GM19328 (cell line): ENCODE data around the gene NPSR1.
"Not testable (repeated sequence)": the region's sequence is repeated elsewhere in the genome, so short reads cannot be mapped to it uniquely, and the experiment has no call there.

ENCODE experiments used
- ATAC-seq: cut with Tn5 transposase; IDR thresholded peaks from one replicate; pipeline ENCODE4 v1.9.1; 2021; ENCODE audit warnings: mild to moderate bottlenecking, moderate library complexity; ENCODE audit not compliant: unreplicated experiment

NPSR1 gene

GRCh38 chr7:34756691-34757090, 98.7 kb downstream of the NPSR1 start:
- no peak for ATAC-seq

- ATAC-seq = no peak
Measured at GRCh38 chr7:34757570-34758110, 99.6 kb downstream of the NPSR1 start.

GRCh38 chr7:34758111-34758601, 100.1 kb downstream of the NPSR1 start:
- no peak for ATAC-seq

DNA sequence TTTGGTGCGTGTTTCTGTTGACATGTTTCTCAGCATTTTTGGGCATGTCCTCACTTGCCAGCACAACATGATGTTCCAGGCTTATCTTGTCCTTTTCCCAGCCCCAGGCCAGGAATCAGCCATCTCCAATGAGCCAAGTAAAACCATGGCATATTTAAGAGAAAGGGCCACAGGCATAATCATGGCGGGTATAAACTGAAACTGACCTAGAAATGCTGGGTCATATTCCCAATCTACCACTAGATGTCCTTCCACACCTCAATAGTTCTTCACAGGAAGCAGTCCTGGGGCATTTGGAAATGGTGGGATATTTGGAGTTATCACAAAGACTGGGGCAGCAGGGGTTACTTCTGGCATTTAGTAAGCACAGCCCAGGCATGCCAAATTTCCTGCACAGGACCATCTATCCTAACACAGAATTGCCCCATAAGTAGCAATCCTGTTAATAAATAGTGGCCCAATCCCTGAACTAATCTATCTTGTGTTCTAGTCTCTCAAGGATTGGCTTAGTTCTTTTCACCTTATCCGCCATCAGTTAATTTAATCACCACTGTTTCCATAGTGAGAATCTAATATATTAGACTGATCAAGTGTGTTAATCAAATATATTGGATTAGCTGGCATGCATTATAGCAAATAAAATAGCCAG, 101.6 kb downstream of the NPSR1 start:
- no peak for ATAC-seq

DNA sequence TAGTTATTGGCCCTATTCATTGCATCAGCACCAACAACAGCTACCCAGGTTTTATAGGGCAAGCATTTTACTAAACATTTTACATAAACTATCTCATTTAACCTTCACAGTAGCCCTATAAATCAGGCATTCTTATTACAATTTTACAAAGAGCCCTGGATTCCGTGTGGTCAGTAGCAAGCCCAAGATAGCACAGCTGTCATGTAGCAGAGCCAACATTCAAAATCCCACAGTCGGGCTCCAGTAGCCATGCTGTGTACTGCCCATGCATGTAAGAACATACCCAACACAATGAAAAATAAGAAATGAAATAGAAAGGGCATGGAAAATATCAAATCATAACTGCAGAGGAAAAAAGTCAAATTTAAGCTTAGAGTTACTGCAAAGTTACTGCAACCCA, 102.3 kb downstream of the NPSR1 start:
- ATAC-seq = no peak

- ATAC-seq = no peak
Measured at GRCh38 chr7:34761206-34761605, 103.2 kb downstream of the NPSR1 start.

DNA sequence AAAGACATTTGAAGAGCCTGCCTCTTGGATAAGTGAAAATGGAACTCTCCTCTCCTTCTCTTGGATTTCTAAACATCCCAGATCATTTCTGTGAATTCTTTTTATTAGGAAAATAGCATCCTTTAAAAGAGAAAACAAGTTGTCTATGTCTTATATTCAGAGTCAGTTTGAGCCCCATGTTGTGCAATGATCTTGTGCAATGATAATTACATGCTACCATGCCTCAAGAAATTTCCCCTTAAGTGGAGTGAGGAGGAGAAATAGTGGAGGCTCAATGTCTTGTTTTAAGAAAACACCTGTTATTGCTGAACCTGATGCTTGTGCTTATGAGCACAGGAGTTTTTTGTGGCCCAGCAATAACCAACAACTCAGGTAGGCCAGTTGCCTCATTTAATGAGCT, 103.6 kb downstream of the NPSR1 start:
- ATAC-seq = no peak

DNA sequence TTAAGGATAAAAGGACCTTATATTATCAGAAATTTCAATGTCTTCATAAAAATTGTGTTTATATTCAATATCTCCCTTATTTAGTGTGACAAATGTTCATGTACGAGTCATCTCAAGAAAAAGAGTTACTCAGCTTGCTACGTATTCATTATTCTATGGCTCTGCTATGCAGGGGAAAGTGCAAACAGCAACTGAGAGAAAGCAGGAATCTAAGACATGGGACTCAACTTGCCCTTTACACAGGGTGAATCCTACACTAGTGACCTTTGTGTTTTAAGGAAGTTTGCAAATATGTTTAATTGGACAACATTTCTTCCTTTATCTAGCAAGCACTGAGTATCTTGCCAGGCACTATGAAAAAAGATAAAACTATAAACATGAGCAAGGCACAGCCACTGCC, 104.7 kb downstream of the NPSR1 start:
- no peak for ATAC-seq

DNA sequence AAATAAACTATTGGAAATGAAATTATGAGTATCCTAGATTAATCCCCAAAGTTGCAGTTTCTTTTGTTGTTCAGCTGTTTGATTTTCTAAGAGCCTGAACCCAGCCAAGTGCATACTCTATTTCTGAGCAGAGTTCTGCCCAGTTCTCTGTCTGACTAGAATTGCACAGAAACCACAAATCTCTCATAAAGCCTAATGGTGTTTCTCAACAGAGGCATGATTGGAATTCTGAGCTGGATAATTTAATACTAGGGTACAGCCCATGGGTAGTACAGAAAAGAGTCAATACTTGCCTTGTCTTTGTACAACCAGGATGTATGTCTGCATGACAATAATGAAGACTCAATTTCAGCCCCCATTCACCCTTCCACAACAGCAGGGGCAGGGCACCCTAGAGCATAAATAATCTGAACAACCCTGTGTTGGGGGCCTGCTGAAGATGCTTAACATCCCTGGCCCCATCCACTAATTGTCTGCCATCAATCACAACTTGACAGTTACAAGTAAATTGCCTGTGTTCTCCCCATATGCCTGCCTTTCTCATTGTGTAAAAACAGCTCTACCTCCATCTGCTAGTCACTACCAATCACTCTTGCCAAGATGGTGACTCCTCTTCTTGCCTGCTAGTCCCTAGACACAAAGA, 114.4 kb downstream of the NPSR1 start:
- ATAC-seq = no peak

DNA sequence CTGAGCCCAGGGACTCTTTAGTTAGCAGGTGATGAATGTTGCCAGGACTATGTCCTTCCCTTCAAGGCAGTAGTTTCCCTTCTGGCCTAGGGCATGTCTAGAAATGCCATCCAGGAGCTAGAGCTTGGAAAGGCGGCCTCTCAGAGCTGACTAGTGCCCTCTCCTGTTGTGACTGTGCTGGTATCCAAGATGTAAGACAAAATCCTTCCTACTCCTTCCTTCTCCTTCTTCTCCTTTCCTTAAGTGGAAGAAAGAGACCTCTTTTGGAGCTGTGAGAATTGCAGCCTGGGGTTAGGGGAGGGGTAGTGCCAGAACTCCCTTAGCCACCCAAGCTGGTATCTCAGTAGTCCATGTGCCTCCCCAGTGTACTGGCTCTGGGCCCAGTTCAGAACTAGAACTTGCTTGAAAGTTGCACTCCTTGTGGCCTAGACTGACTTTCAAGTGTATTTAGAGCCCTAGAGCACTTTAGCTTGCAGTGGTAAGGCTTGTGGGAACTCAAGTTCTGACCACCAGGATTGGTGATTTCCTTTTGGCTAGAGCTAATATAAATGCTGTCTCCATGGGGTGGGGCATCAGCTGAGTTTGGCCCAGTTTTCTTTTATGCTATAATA, 118.8 kb downstream of the NPSR1 start:
- ATAC-seq = no peak

GRCh38 chr7:34780546-34780945, 122.5 kb downstream of the NPSR1 start:
- ATAC-seq = no peak

DNA sequence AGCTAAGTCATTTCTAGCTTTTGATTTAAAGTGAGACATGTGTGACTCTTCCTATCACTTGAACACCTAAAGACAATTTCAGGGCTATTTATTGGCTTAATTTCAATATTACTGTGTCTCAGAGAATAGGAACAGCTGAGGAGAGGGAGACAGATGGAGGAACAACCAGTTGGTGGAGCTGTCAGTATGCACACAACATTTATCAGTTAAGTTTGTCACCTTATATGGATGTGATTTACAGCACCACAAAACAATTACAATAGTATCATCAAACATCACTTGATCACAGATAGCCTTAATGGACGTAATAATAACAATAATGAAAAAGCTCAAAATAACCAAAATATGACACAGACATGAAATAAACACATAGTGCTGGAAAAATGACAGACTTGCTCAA, 129.6 kb downstream of the NPSR1 start:
- ATAC-seq = no peak

GRCh38 chr7:34806831-34807230, 148.8 kb downstream of the NPSR1 start:
- no peak for ATAC-seq

- ATAC-seq = no peak
Measured at GRCh38 chr7:34807548-34808340, 149.7 kb downstream of the NPSR1 start.

- ATAC-seq = not testable (repeated sequence)
Measured at GRCh38 chr7:34814203-34814842, 156.3 kb downstream of the NPSR1 start.

GRCh38 chr7:34821932-34822558, 164.0 kb downstream of the NPSR1 start:
- no peak for ATAC-seq

GRCh38 chr7:34823650-34824258, 165.7 kb downstream of the NPSR1 start:
- ATAC-seq = peak; percentile 85

DNA sequence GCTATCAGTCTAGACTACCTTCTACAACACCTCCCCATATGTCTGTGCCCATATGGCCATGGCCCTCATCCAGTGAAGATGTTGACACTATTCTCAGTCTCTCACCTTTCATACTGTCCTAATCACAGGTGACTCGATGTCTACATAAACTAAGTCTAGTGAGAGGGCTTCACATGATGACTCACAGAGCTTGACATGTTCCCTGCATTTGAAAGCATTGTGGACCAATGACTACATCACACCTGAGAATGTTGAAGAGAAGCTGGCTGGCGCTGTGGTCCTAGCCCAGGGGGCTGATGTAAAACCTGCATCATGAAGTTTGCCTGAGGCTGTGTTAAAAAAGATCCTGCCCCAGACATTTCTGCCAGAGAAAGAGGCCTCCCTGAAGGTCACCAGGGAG, 167.2 kb downstream of the NPSR1 start:
- no peak for ATAC-seq

DNA sequence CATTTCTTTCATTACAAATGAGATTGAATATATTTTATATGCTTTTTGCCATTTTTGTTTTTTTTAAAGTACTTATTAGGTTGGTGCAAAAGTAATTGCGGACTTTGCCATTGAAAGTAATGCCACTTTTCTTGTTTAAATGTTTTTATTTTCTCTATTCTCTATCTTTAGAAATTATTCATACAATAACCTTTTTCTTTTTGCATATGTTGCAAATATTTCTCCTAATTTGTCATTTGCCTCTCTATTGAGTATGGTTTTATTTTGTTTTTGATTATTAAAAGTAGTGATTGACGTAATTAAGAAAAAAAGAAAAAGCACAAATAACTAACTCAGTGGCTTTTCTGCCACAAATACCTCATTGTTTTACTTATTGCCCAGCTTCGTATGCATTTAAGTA, 172.4 kb downstream of the NPSR1 start:
- ATAC-seq = no peak

- ATAC-seq = no peak
Measured at GRCh38 chr7:34831436-34831835, 173.4 kb downstream of the NPSR1 start.
